Measurements from ENCODE around the gene ITGB2.
"Not testable (repeated sequence)": the region's sequence is repeated elsewhere in the genome, so short reads cannot be mapped to it uniquely, and the experiment has no call there.

The ITGB2 gene

DNA sequence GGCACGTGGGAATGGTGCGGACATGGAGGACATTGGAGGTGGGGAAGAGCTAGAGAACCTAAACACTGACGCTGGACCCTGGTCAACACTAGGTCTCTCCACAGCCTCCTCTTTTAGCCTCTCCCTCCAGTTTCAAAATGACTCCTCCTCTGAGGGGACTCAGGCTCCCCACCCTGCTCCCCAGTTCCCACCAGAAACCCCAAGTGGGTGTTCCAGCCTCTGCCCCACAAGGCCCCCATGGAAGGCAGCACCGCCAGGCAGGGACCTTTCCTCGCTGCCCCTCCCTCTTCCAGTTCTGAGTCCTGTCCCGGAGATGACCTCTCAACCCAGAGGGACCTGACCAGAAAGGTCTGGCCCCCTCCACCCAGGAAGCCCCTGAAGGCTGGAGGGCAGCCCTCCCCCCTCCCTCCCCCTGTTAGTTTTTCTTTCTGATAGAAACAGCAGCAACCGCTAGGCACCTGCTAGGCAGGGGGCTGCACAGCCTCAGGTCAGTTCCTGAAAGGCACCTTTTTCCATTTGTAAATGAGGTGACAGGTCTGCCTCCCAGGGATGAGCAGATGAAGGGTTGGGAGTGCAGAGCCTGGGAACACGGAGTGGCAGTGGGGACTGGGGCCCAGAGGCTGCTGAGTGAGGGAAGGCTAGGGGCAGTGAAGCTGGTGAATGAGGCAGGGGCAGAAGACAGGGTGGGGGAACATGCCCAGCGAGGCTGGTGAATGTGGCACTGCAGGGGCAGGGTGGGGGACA is 9.3 kb upstream of the ITGB2 start:
- Histone ChIP-seq H3K36me3 (replicated peaks; ENCODE audit: low read depth, low read length) (no peaks in the 10 kb centered on the region), H3K4me1 (ENCODE audit: low read length) (peaks cover 45% of the 10 kb centered on the region), H3K27me3 (ENCODE audit: low read depth, low read length) (peaks cover 19% of the 10 kb centered on the region), H3K27ac (ENCODE audit: low read length) (no peak overlapping the region), H3K4me3 (ENCODE audit: low read length) (no peak overlapping the region), H3K4me2 (ENCODE audit: low read length) (peak overlapping the region; percentile 85; the same call in 1 of the 2 replicates), H3K9me3 (ENCODE audit: insufficient read depth, low read length) (no peaks in the 10 kb centered on the region), H3K79me2 (ENCODE audit: low read length) (no peaks in the 10 kb centered on the region), H4K20me1 (ENCODE audit: insufficient read depth, low read length) (no peaks in the 10 kb centered on the region), H2AFZ (ENCODE audit: low read depth, low read length) (no peak overlapping the region), H3K9ac (ENCODE audit: low read length) (no peak overlapping the region)
- TF ChIP-seq, protein P1, sequence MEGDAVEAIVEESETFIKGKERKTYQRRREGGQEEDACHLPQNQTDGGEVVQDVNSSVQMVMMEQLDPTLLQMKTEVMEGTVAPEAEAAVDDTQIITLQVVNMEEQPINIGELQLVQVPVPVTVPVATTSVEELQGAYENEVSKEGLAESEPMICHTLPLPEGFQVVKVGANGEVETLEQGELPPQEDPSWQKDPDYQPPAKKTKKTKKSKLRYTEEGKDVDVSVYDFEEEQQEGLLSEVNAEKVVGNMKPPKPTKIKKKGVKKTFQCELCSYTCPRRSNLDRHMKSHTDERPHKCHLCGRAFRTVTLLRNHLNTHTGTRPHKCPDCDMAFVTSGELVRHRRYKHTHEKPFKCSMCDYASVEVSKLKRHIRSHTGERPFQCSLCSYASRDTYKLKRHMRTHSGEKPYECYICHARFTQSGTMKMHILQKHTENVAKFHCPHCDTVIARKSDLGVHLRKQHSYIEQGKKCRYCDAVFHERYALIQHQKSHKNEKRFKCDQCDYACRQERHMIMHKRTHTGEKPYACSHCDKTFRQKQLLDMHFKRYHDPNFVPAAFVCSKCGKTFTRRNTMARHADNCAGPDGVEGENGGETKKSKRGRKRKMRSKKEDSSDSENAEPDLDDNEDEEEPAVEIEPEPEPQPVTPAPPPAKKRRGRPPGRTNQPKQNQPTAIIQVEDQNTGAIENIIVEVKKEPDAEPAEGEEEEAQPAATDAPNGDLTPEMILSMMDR (IDR thresholded peaks at IDR 0.05; ENCODE audit: low read depth, low read length): no peak
- no peak for TF ChIP-seq EZH2phosphoT487 (IDR thresholded peaks at IDR 0.05; ENCODE audit: low read depth)

DNA sequence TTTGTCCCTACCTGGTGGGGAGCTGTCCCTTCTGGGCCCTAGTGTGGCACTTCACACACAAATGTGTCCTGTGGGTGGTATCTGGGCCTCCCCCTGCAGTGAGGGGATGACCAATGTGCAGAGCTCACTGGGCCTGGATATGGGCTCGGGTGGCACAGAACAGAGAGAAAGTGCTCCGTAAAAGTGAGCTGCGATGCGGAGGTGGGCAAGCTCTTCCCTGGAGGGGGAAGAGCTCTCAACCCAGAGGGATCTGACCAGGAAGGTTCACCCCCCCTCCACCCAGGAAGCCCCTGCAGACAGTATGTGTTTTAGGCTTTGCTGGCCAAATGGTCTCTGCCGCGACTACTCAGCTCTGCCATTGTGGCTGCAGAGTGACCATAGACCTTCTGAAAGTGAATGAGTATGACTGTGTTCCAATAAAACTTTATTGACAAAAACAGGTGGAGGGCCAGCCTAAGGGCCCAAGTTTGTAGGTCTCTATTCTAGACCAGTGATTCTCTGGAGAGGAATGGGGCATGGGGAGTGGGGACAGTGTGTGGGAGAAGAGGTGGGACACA is 8.6 kb upstream of the ITGB2 start:
- Histone ChIP-seq H3K9ac (ENCODE audit: low read length) (no peak overlapping the region), H3K79me2 (ENCODE audit: low read length) (no peaks in the 10 kb centered on the region), H3K36me3 (replicated peaks; ENCODE audit: low read depth, low read length) (no peaks in the 10 kb centered on the region), H3K4me2 (ENCODE audit: low read length) (no peak overlapping the region), H4K20me1 (ENCODE audit: insufficient read depth, low read length) (no peaks in the 10 kb centered on the region), H3K9me3 (ENCODE audit: insufficient read depth, low read length) (no peaks in the 10 kb centered on the region), H2AFZ (ENCODE audit: low read depth, low read length) (no peak overlapping the region), H3K4me3 (ENCODE audit: low read length) (no peak overlapping the region), H3K27ac (ENCODE audit: low read length) (no peak overlapping the region), H3K27me3 (ENCODE audit: low read depth, low read length) (peaks cover 19% of the 10 kb centered on the region), H3K4me1 (ENCODE audit: low read length) (peaks cover 45% of the 10 kb centered on the region)
- TF ChIP-seq, protein P1 (IDR thresholded peaks at IDR 0.05; ENCODE audit: low read depth, low read length): no peak
- TF ChIP-seq EZH2phosphoT487 (IDR thresholded peaks at IDR 0.05; ENCODE audit: low read depth): no peak

DNA sequence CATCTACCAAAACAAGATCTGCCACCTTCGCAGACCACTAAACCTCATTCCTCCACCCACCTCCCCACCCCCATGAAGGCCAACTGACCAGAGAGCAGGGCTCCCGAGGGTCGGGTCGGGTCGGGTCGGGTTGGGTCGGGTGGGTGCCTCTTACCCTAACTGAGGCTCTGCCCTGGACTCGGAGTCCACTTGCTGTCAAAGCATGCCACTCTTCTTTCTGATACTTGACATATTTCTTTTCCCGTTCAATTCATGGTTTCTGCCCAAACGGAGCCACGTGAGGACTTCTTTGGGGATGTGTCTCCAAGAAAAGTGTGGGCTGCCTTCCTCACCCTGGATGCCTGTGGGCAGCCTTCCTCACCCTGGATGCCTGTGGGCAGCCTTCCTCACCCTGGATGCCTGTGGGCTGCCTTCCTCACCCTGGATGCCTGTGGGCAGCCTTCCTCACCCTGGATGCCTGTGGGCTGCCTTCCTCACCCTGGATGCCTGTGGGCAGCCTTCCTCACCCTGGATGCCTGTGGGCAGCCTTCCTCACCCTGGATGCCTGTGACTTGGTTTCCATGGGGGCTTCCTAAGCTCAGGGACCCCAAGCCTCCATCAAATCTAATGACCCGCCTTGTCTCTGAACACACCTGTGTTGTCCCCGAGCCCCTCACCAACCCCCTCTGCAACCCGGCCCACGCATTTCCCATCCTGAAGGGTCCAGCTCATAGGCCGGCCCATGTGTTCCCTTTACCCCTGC is 8.0 kb upstream of the ITGB2 start:
- not testable (repeated sequence) for H3K4me3 ChIP-seq (ENCODE audit: low read length); H4K20me1 ChIP-seq (ENCODE audit: insufficient read depth, low read length); H3K9me3 ChIP-seq (ENCODE audit: insufficient read depth, low read length); H3K27ac ChIP-seq (ENCODE audit: low read length); H3K9ac ChIP-seq (ENCODE audit: low read length); H3K79me2 ChIP-seq (ENCODE audit: low read length); H2AFZ ChIP-seq (ENCODE audit: low read depth, low read length); H3K36me3 ChIP-seq (replicated peaks; ENCODE audit: low read depth, low read length)
- peaks cover 22% of the 10 kb centered on the region for H3K27me3 ChIP-seq (ENCODE audit: low read depth, low read length)
- peak overlapping the region; percentile 82; the same call in 1 of the 2 replicates for H3K4me2 ChIP-seq (ENCODE audit: low read length)
- H3K4me1 ChIP-seq (ENCODE audit: low read length): peaks cover 45% of the 10 kb centered on the region

DNA sequence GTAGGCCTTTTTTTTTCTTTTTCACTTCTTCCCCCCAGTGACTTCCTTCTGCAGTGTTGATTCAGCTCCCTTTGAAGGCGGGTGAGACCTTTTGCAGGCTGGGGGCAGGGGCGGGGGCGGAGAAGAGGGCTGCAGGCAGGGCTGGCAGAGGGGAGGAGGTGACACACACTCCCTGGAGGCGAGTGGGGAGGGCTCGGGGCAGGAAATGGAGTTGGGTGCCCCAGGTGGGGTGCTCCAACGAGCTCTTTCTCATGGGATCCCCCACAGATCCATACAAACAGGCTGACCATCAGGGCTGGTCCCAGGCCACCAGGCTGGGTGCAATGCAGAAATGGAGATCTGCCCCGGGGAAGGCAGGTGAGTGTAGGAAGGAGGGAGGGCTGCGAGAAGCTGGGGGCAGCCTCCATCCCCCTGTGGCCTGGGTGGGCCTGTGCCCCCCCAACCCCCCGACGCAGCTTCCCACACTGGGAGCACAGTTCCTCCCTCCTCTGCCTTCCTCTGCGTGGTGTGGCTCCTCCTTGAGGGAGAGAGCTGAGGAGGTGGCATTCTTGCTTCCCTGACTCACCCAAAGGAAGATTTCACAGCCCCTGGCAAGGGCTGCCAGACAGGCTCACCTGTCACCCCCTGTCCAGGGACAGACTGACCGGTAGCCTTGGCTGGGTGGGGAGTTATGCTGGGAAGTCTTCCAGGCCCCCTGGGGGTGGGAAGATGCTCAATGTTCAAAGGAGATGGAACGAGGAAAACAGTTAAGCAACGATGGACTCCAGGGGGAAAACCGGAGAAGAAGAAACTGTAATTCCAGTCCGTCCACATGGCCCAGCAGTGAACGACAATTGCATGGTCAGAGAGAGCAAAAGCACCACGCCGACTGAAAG is 7.1 kb upstream of the ITGB2 start:
- no peaks in the 10 kb centered on the region for H3K79me2 ChIP-seq (ENCODE audit: low read length)
- peak overlapping the region; percentile 71 for H3K4me3 ChIP-seq (ENCODE audit: low read length)
- H2AFZ ChIP-seq (ENCODE audit: low read depth, low read length): 0 out of 2 replicates have a peak overlapping the region, but pooled peaks have one; percentile 57
- peak overlapping the region; percentile 82 for H3K4me2 ChIP-seq (ENCODE audit: low read length)
- H3K4me1 ChIP-seq (ENCODE audit: low read length): peaks cover 45% of the 10 kb centered on the region
- H3K27ac ChIP-seq (ENCODE audit: low read length): no peak overlapping the region; the same call in 1 of the 2 replicates
- no peak for TF ChIP-seq EZH2phosphoT487 (IDR thresholded peaks at IDR 0.05; ENCODE audit: low read depth)
- TF ChIP-seq, protein P1 (IDR thresholded peaks at IDR 0.05; ENCODE audit: low read depth, low read length): no peak
- H3K27me3 ChIP-seq (ENCODE audit: low read depth, low read length): peaks cover 23% of the 10 kb centered on the region
- no peaks in the 10 kb centered on the region for H4K20me1 ChIP-seq (ENCODE audit: insufficient read depth, low read length)
- no peaks in the 10 kb centered on the region for H3K36me3 ChIP-seq (replicated peaks; ENCODE audit: low read depth, low read length)
- peak overlapping the region; percentile 61 for H3K9ac ChIP-seq (ENCODE audit: low read length)
- 0 out of 2 replicates have a peak, but pooled peaks cover 4% of the 10 kb centered on the region for H3K9me3 ChIP-seq (ENCODE audit: insufficient read depth, low read length)

Data from OCI-LY3 (cell line).